ENCODE measurements around the gene HK3.

GRCh38 chr5:176906796-176907195 lies 7.7 kb upstream of the HK3 start:
- TF ChIP-seq POLR2A (IDR thresholded peaks at IDR 0.05) (no peak), CTCF (IDR thresholded peaks at IDR 0.05) (no peak), POLR2AphosphoS5 (IDR thresholded peaks at IDR 0.05) (no peak), EP300 (IDR thresholded peaks at IDR 0.05; ENCODE audit: low read depth) (no peak)

All from transverse colon (tissue), 4 donors.